CD14-positive monocyte (primary cell): Measurements from ENCODE around the gene EFNB3. TPM values are rescaled to one million over a fixed set of nuclear protein-coding genes. Genes with fewer than 3 reads are reported as not detected.

Experiments
- DNase-seq, 3 donors: peaks; one replicate each; pipeline ENCODE4 v3.0.0-alpha.2; 2011 to 2022
- H2AFZ ChIP-seq: 2 replicates; pipeline ENCODE4 v1.6.0; 2012; ENCODE audit warnings: mild to moderate bottlenecking, low read depth, low read length, inconsistent platforms; ENCODE audit not compliant: insufficient read depth, poor library complexity, severe bottlenecking
- H3K27ac ChIP-seq, 2 donors: 1 replicate in 1 of 2; 2 replicates in 1 of 2; pipeline ENCODE4 v1.5.1; 2012 to 2013; ENCODE audit warnings: low read length in 2 of 2, control low read depth in 1 of 2, inconsistent platforms in 1 of 2, low read depth in 1 of 2, mild to moderate bottlenecking in 1 of 2
- H3K27me3 ChIP-seq, 2 donors: one replicate each; pipeline versions ENCODE4 v1.6.0 to v1.6.1; 2011 to 2013; ENCODE audit warnings: low read length in 2 of 2; ENCODE audit not compliant: control insufficient read depth in 2 of 2, insufficient read depth in 2 of 2
- H3K36me3 ChIP-seq, 2 donors: replicated peaks in 1 of 2; 1 replicate in 1 of 2; 2 replicates in 1 of 2; pipeline versions ENCODE4 v1.5.1 to v1.6.1; 2012 to 2013; ENCODE audit warnings: low read length in 2 of 2, control low read depth in 1 of 2, inconsistent platforms in 1 of 2, mild to moderate bottlenecking in 1 of 2; ENCODE audit not compliant: insufficient read depth in 2 of 2, control insufficient read depth in 1 of 2
- H3K4me1 ChIP-seq, 2 donors: 1 replicate in 1 of 2; 2 replicates in 1 of 2; pipeline versions ENCODE4 v1.5.1 to v1.6.1; 2012 to 2013; ENCODE audit warnings: low read length in 2 of 2, control low read depth in 1 of 2, inconsistent platforms in 1 of 2, mild to moderate bottlenecking in 1 of 2, moderate library complexity in 1 of 2; ENCODE audit not compliant: insufficient read depth in 2 of 2, control insufficient read depth in 1 of 2
- H3K4me2 ChIP-seq: replicated peaks from 2 replicates; pipeline ENCODE3; 2012; ENCODE audit warnings: low read length, moderate library complexity, mild to moderate bottlenecking; ENCODE audit not compliant: poor library complexity, severe bottlenecking; ENCODE audit errors: extremely low read depth
- H3K4me3 ChIP-seq, 3 experiments: fragments of 200-600 bp in 1 of 3; sonication (generic) in 1 of 3; replicated peaks in 1 of 3; 1 replicate in 2 of 3; 2 replicates in 1 of 3; pipeline ENCODE4 v1.5.1; 2011 to 2013; ENCODE audit warnings: low read length in 3 of 3, mild to moderate bottlenecking in 3 of 3, control low read depth in 2 of 3, low read depth in 2 of 3, inconsistent platforms in 1 of 3, moderate library complexity in 1 of 3
- H3K79me2 ChIP-seq: 2 replicates; pipeline ENCODE4 v1.6.0; 2012; ENCODE audit warnings: mild to moderate bottlenecking, control low read depth, inconsistent platforms, low read length, moderate library complexity; ENCODE audit not compliant: insufficient read depth
- H3K9ac ChIP-seq: 2 replicates; pipeline ENCODE4 v1.6.0; 2017; ENCODE audit warnings: low read length, mild to moderate bottlenecking; ENCODE audit not compliant: insufficient read depth, poor library complexity, severe bottlenecking
- H3K9me3 ChIP-seq, 2 donors: replicated peaks in 1 of 2; 1 replicate in 1 of 2; 2 replicates in 1 of 2; pipeline versions ENCODE4 v1.5.1 to v1.6.1; 2012 to 2013; ENCODE audit warnings: low read length in 2 of 2, control low read depth in 1 of 2; ENCODE audit not compliant: control insufficient read depth in 1 of 2, insufficient read depth in 1 of 2
- H4K20me1 ChIP-seq: 2 replicates; pipeline ENCODE4 v1.6.0; 2012; ENCODE audit warnings: mild to moderate bottlenecking, low read length, control low read depth, moderate library complexity; ENCODE audit not compliant: insufficient read depth
- H3K27ac Mint-ChIP-seq, 7 donors: one replicate each; pipeline ENCODE4 v1.8.0; 2020; ENCODE audit warnings: mild to moderate bottlenecking in 7 of 7, mixed read lengths in 7 of 7, moderate library complexity in 6 of 7, inconsistent platforms in 2 of 7
- H3K27me3 Mint-ChIP-seq, 3 donors: one replicate each; pipeline ENCODE4 v1.8.0; 2021 to 2022; ENCODE audit warnings: low read depth in 3 of 3, mild to moderate bottlenecking in 3 of 3, mixed read lengths in 3 of 3, moderate library complexity in 3 of 3, inconsistent platforms in 1 of 3
- H3K36me3 Mint-ChIP-seq, 2 donors: one replicate each; pipeline ENCODE4 v1.8.0; 2020; ENCODE audit warnings: mixed read lengths in 2 of 2, inconsistent platforms in 1 of 2, mild to moderate bottlenecking in 1 of 2
- H3K4me1 Mint-ChIP-seq: one replicate; pipeline ENCODE4 v1.8.0; 2020; ENCODE audit warnings: mild to moderate bottlenecking, mixed read lengths
- H3K4me3 Mint-ChIP-seq, 2 donors: one replicate each; pipeline ENCODE4 v1.8.0; 2020; ENCODE audit warnings: mild to moderate bottlenecking in 2 of 2, mixed read lengths in 2 of 2, moderate library complexity in 1 of 2
- H3K9me3 Mint-ChIP-seq, 7 donors: one replicate each; pipeline ENCODE4 v1.8.0; 2020 to 2022; ENCODE audit warnings: mixed read lengths in 7 of 7, mild to moderate bottlenecking in 6 of 7, moderate library complexity in 6 of 7, inconsistent platforms in 2 of 7
- whole genome bisulfite sequencing: methylation state at CpG from one replicate; pipeline ENCODE4 v1.1.5; 2013; ENCODE audit warnings: missing lambda C conversion rate; ENCODE audit not compliant: insufficient coverage; 5-methylcytosine and 5-hydroxymethylcytosine counted together
- intact Hi-C, 2 donors: fragments of 100-400 bp; cut with micrococcal nuclease; formaldehyde crosslinking; loops; one replicate each; pipeline versions ENCODE4 v1.15.0 to v1.15.1; 2023
- polyA plus RNA-seq, 3 donors: library from polyadenylated mRNA; depleted of rRNA in 1 of 3; unstranded in 2 of 3; stranded (reverse) in 1 of 3; fragments of 300-500 nt in 2 of 3; fragments of >200 nt in 1 of 3; fragmentation: Illumina TruSeq in 2 of 3; gene quantifications; 1 replicate in 2 of 3; 2 replicates in 1 of 3; pipeline ENCODE4 v1.2.3, GENCODE V29; 2012 to 2021
- TF ChIP-seq, protein P1 (sequence below): fragments of 200-600 bp; IDR thresholded peaks from one replicate; pipeline ENCODE4 v1.8.0; 2022; ENCODE audit warnings: antibody characterized with exemption, mild to moderate bottlenecking

EFNB3 gene
- polyA plus RNA-seq, 3 donors, result 0.01 TPM; not detected in 2

DNA sequence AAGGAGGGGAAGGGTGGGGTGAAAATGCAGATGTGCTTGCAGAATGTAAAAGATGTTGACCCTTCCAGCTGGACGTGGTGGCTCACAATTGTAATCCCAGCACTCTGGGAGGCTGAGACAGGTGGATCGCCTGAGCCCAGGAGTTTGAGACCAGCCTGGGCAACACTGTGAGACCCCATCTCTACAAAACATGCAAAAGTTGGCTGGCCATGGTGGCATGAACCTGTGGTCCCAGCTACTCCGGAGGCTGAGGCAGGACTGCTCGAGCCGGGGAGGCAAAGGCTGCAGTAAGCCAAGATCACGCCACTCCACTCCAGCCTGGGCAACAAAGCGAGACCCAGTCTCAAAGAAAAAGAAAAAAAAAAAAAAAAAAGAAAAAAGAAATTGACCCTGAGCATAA is 36.5 kb upstream of the EFNB3 start:
- H3K4me2 ChIP-seq, result no peak overlapping the region
- H3K79me2 ChIP-seq, result no peaks in the 10 kb centered on the region
- no peaks in the 10 kb centered on the region for H3K4me1 ChIP-seq
- no peaks in the 10 kb centered on the region for H3K4me1 Mint-ChIP-seq
- H3K36me3 Mint-ChIP-seq, result peaks cover 55 to 78% of the 10 kb centered on the region in 2 donors
- H3K4me3 Mint-ChIP-seq, result no peak overlapping the region
- DNase-seq, result no peak
- peaks cover 58 to 76% of the 10 kb centered on the region in 2 donors for H3K36me3 ChIP-seq
- peaks cover 2 to 5% (median 3%) of the 10 kb centered on the region in 7 donors for H3K9me3 Mint-ChIP-seq
- peaks cover 0 to 1% (median 0%) of the 10 kb centered on the region in 3 donors for H3K27me3 Mint-ChIP-seq
- no peaks in the 10 kb centered on the region for H3K27me3 ChIP-seq
- H3K9me3 ChIP-seq, result peaks cover 3% of the 10 kb centered on the region in 2 donors
- TF ChIP-seq, protein P1, sequence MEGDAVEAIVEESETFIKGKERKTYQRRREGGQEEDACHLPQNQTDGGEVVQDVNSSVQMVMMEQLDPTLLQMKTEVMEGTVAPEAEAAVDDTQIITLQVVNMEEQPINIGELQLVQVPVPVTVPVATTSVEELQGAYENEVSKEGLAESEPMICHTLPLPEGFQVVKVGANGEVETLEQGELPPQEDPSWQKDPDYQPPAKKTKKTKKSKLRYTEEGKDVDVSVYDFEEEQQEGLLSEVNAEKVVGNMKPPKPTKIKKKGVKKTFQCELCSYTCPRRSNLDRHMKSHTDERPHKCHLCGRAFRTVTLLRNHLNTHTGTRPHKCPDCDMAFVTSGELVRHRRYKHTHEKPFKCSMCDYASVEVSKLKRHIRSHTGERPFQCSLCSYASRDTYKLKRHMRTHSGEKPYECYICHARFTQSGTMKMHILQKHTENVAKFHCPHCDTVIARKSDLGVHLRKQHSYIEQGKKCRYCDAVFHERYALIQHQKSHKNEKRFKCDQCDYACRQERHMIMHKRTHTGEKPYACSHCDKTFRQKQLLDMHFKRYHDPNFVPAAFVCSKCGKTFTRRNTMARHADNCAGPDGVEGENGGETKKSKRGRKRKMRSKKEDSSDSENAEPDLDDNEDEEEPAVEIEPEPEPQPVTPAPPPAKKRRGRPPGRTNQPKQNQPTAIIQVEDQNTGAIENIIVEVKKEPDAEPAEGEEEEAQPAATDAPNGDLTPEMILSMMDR, result no peak
- H2AFZ ChIP-seq, result no peak overlapping the region
- 90% methylated on average over 2 of the region's 7 CpGs for WGBS
- intact Hi-C loops, result no loop called here
- H3K27ac Mint-ChIP-seq, result no peak overlapping the region
- no peak overlapping the region for H3K9ac ChIP-seq
- H4K20me1 ChIP-seq, result no peaks in the 10 kb centered on the region
- no peak overlapping the region for H3K27ac ChIP-seq
- H3K4me3 ChIP-seq, result no peak overlapping the region

DNA sequence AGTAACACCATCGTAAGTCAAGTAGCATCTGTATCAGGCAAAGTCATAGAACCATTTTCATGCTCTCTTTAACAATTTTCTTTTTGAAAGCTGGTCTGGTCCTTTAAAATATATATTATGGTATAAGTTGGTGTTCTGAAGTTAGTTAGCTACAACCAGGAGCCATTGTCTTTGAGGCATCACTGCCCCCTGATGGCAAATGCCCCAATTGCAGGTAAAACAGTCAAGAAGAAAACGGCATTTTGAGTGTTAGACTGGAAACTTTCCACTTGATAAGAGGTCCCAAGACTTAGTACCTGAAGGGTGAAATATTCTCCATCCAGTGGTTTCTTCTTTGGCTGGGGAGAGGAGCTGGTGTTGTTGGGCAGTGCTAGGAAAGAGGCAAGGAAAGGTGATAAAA is 31.8 kb upstream of the EFNB3 start:
- H3K9me3 ChIP-seq, result peaks cover 10 to 16% of the 10 kb centered on the region in 2 donors
- no peak overlapping the region for H3K4me2 ChIP-seq
- H3K4me3 Mint-ChIP-seq, result no peak overlapping the region
- H3K27ac Mint-ChIP-seq, result peak overlapping the region in 1 of 7 donors; percentile 59
- H3K9ac ChIP-seq, result no peak overlapping the region
- peaks cover 72 to 89% of the 10 kb centered on the region in 2 donors for H3K36me3 Mint-ChIP-seq
- H3K27ac ChIP-seq, result no peak overlapping the region
- H3K4me3 ChIP-seq, result no peak overlapping the region
- intact Hi-C loops, result no loop called here
- peaks cover 21% of the 10 kb centered on the region for H4K20me1 ChIP-seq
- no peaks in the 10 kb centered on the region for H3K4me1 ChIP-seq
- H3K9me3 Mint-ChIP-seq, result peaks cover 9 to 23% (median 14%) of the 10 kb centered on the region in 7 donors
- H3K4me1 Mint-ChIP-seq, result no peaks in the 10 kb centered on the region
- H2AFZ ChIP-seq, result no peak overlapping the region
- H3K36me3 ChIP-seq, result peaks cover 69 to 84% of the 10 kb centered on the region in 2 donors
- no peaks in the 10 kb centered on the region for H3K27me3 ChIP-seq
- TF ChIP-seq, protein P1, result peak; percentile 56
- H3K27me3 Mint-ChIP-seq, result peaks cover 0 to 3% (median 0%) of the 10 kb centered on the region in 3 donors
- peak; percentile 21 to 40 (median 33) for DNase-seq
- no peaks in the 10 kb centered on the region for H3K79me2 ChIP-seq
- WGBS, result no CpG with 5 or more reads among the region's 2 CpGs
